A172 (cell line): Measurements from ENCODE around the gene MMEL1. TPM values are rescaled to one million over a fixed set of nuclear protein-coding genes. Genes with fewer than 3 reads are reported as not detected.

ENCODE experiments used
- DNase-seq: peaks from one replicate; pipeline ENCODE4 v3.0.0-alpha.2; 2015; ENCODE audit warnings: low spot score
- total RNA-seq: library from RNA; depleted of rRNA; stranded (reverse); fragments of >200 nt; shearing (Covaris generic); gene quantifications from 2 replicates; pipeline ENCODE4 v1.2.3, GENCODE V29; 2014

Gene MMEL1
- total RNA-seq, 1 experiment from 2014 or later, result not detected

GRCh38 chr1:2642560-2643413, 10.0 kb upstream of the MMEL1 start:
- peak; percentile 71 for DNase-seq

DNA sequence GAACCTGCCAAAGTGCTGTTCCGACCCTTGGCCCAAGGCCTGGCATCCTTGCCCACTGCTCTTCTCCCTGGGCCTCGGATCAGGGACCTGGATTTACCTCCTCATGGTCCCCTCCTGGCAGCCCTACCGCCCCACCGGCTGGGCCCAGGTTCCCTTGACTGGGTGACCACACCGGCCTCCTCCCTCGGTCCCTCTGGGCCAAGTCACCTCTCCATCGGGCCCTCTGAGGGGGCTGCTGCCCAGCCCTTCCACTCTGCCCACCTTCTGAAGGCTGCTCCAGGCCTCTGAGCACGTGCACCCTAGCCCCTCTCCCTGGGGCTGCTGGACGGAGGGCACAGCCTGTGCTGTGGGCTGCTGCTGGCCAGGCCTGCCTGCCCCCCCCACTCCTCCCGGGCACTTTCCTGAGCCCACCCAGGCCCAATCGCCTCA, 9.3 kb upstream of the MMEL1 start:
- no peak for DNase-seq

GRCh38 chr1:2641381-2642130, 8.7 kb upstream of the MMEL1 start:
- DNase-seq, result no peak

DNA sequence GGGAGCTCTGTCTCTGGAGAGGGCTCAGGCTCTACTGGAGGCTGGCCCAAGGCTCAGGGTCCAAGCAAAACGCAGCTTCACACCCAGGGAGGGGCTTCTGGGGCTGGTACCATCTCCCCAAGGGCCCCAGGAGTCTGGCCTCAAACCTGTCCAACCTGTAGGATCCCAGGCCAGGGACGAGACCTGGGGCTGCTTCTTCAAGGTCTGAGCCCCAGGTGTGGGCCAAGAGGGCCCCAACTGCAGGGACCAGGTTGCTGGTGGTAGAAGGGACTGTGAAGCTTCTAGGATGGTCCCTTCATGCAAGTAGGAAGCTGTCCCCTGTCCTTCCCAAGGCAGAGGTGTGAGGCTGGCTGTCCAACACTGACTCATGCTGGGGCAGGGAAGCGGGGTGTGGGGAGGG, 7.8 kb upstream of the MMEL1 start:
- DNase-seq, result no peak

DNA sequence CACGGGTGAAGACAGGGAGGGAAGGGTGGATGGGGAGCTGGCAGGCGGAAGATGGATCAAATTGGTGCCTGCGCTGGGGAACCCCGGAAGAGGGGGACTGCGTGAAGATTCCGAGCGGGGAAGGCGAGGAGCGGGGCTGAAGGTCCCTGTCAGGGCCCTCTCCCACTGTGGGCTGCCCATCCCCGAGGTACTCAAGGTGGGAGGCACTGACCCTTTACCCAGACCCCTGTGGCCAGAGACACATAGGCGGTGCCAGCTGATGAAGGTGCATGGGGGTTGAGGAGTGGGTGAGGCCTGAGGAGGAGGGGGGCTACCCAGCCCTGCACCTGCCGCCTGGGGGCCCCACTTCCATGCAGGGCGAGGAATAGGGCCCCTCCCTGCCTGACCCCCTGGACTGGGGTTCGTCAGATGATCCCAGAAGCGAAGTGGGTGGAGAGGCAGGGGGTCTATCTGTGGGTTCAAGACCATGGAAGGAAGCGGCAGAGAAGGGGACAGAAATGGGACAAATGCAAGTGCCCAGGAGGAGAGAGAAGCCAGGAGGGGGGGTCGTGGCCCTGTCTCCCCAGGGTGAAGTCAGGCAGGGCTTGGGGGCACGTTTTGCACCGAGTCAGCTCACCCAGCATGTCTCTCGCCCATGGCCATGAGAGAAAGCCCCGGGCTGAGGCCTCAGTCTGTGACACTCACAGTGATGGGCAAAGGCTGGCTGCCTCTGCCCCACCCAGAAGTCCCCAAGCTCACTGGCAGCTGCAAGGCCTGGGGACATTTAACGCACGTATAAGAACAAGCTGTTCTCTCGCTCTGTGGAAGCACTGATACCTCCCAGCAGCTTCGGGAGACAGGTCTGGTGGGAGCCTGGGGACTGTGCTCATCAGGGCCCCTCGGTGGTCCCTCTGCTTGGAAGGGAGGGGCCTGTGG, 7.0 kb upstream of the MMEL1 start:
- no peak for DNase-seq

DNA sequence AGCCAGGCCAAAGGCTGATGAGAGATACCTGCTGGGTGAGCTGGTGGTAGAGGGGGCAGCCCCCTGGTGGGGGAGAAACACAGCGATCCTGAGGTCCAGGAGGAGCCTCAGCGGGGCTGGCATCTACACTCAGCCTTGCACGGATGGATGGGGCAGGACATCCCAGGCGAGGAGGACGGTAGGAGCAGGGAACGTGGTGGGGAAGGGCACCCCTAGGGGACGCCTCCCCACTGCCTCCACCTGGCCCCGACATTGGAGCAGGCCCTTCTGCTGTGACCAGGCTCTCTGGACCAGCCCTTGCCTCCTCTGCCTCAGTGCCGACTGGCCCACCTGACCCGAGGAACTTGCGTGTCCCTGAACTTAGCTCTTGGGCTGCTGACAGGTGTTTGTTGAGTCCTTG, 6.4 kb upstream of the MMEL1 start:
- DNase-seq, result no peak

DNA sequence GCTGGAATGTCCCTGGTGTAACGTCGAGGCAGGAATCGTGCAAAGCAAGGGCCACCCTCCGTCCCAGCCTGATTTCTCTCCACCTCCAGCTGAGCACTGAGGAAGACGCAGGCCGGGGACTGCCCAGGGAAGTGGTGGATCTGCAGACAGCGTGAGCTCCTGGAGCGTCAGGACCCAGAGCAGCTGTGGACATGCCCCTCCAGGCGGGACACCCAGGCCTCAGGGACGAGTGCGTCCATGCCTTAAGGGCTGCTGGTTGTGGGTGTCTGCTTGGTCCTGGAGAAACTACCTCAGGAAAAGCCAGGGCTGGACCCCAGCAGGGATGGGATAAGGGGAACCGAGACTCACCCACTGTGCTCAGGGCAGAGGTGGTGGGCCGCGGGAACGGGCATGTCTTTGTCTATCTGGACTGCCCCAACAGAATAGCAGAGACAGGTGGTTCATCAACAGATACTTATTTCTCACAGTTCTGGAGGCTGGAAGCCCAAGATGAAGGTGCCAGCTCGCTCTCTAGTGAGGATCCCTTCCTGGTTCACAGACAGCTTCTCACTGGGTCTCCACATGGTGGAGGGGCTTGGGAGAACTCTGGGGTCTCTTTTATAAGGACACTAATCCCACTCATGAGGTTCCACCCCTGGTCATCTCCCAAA, 5.8 kb upstream of the MMEL1 start:
- DNase-seq, result no peak

- DNase-seq, result no peak
Observed at GRCh38 chr1:2637442-2638145, 4.8 kb upstream of the MMEL1 start.

DNA sequence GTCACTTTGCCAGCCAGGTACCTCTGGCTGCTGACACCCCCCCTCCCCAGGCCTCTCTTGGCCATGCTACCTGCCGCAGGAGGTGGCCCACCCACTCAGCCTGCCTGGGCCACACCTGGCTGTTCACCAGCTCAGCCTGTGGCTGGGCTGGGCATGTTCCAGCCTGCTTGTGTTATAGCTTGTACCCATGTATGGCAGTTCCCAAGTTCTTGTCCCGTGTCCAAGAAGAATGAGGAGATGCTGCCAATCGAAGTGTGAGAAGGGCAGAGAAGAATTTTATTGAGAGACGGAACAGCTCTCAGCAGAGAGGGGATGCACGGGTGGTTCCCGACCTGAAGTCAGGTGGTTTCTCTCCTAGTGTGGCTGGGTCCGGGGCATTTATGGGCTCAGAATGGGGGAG, 3.9 kb upstream of the MMEL1 start:
- DNase-seq, result no peak

- DNase-seq, result no peak
Observed at GRCh38 chr1:2635361-2636010, 2.7 kb upstream of the MMEL1 start.

GRCh38 chr1:2633936-2634491, 1.2 kb upstream of the MMEL1 start:
- DNase-seq, result no peak

GRCh38 chr1:2633366-2633935, 635 bp upstream of the MMEL1 start:
- DNase-seq, result no peak

DNA sequence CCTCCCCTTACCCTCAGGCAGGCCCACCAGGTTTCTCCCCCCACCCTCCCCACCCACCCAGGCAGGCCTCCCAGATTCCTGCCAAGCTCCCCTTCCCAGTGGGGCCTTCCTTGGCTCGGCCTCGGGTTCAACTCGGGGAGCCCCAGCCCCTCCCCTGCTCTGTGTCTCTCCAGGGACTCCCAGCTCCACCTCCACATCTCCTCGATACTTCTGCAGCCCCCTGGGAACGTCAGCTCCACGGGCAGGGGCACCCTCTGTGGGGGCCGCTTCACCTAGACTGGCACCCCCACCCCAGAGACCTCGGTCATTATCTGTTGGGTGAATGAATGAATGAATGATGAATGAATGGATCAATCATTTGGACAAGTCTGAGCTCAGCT, 775 bp downstream of the MMEL1 start:
- no peak for DNase-seq

GRCh38 chr1:2631136-2632050, 1.4 kb downstream of the MMEL1 start:
- no peak for DNase-seq

DNA sequence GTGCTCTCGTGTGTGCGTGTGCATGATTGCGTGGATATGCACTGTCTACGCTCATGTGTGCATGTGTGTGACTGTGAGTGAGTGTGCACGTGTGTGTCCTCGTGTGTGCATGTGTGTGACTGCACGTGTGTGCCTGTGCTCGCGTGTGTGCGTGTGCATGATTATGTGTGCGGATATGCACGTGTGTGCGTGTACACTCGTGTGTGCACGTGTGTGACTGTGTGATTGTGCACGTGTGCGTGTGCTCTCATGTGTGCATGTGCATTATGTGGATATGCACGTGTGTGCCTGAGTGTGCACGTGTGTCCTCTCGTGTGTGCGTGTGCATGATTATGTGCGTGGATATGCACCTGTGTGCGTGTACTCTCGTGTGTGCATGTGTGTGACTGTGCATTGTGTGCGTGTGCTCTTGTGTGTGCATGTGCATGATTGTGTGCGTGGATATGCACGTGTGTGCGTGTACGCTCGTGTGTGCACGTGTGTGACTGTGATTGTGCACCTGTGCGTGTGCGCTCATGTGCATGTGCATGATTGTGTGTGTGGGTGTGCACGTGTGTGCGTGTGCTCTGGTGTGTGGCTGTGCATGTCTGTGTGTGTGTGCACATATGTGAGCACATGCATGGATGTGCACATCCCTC, 2.2 kb downstream of the MMEL1 start:
- DNase-seq, result no peak

DNA sequence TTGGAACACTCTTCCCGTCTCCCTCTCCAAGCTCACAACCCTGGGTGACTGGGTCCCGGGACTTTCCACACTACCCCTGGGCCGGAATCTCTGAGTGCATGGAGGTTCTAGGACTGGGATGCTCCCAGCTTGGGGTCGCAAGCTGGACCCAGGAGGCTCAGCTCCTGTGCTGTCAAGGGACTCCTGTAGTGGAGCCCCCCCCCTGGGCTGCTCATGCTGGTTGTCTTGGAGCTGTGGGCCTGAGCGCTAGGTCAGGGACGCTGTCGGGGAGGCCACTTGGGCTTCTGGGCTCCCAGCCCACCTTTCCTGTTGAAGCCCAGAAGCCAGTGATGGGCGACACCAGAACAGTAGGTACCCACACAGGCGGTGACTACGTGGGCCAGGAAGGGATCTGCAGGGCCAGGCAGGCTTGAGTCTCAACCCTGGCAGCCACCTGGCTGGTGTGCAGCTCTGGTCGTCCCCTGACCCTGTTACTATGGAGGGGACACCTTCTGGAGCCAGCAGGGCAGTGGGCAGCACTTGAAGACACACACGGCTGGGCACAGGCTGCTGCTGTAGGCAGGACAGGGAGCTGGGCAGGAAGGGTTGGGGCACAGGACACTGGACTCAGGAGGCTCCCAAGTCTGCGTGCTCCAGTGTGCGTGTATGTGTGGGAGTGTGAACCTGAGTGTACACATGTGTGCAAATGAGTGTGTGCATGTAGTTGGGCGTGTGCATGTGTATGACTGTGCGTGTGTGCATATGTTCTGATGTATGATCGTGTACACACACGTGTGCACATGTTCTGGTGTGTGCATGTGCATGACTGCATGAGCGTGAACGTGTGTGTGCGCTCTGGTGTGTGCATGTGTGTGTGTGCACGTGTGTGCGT, 3.0 kb downstream of the MMEL1 start:
- no peak for DNase-seq
